K562 (cell line): ENCODE results near the gene PAN2. TPM values are rescaled to one million over a fixed set of nuclear protein-coding genes. Genes with fewer than 3 reads are reported as not detected.

Source experiments
- BHLHE40 ChIP-seq: IDR thresholded peaks from 2 replicates; pipeline ENCODE4 v1.6.1; 2011; ENCODE audit warnings: low read length, improper control_type of control experiment
- CSDE1 ChIP-seq, 2 experiments: fragments of 450-650 bp; IDR thresholded peaks; 2 replicates each; pipeline ENCODE4 v1.6.1; 2016; ENCODE audit warnings: mild to moderate bottlenecking in 1 of 2
- NUFIP1 ChIP-seq: fragments of 450-650 bp; IDR thresholded peaks from 2 replicates; pipeline ENCODE4 v1.6.1; 2018; ENCODE audit not compliant: partially characterized antibody
- RFX7 ChIP-seq: fragments of 250-450 bp; sonication (Bioruptor Pico); IDR thresholded peaks from 2 replicates; pipeline ENCODE4 v1.5.1; 2021; ENCODE audit warnings: mild to moderate bottlenecking
- SIN3B ChIP-seq: fragments of 450-650 bp; IDR thresholded peaks from 2 replicates; pipeline ENCODE4 v1.6.1; 2017; ENCODE audit warnings: low read depth, mild to moderate bottlenecking, moderate library complexity
- SIRT6 ChIP-seq: IDR thresholded peaks from one replicate; pipeline ENCODE4 v1.6.1; 2012; ENCODE audit warnings: low read depth, mild to moderate bottlenecking, control low read depth, inconsistent platforms, low read length, moderate library complexity
- SMAD1 ChIP-seq: fragments of 150-350 bp; IDR thresholded peaks from 2 replicates; pipeline ENCODE4 v1.6.1; 2014; ENCODE audit warnings: low read length, low read depth; ENCODE audit not compliant: partially characterized antibody
- SMARCA4 ChIP-seq: fragments of 450-650 bp; IDR thresholded peaks from 2 replicates; pipeline ENCODE4 v1.6.1; 2016
- ZKSCAN8 ChIP-seq: fragments of 200-800 bp; sonication (Bioruptor generic); IDR thresholded peaks from 2 replicates; pipeline ENCODE4 v1.6.1; 2016; ENCODE audit warnings: missing genetic modification characterization, missing compliant biosample characterization
- ZNF445 ChIP-seq: fragments of 250-450 bp; sonication (Bioruptor Pico); IDR thresholded peaks from 2 replicates; pipeline ENCODE4 v1.4.0; 2020; ENCODE audit warnings: low read depth, mild to moderate bottlenecking, moderate library complexity
- ZNF696 ChIP-seq: fragments of 250-450 bp; sonication (Bioruptor Pico); conservative IDR thresholded peaks from 2 replicates; pipeline ENCODE4 v1.4.0; 2020; ENCODE audit warnings: mild to moderate bottlenecking, moderate library complexity
- polyA plus RNA-seq, 8 experiments: library from polyadenylated mRNA; depleted of rRNA in 4 of 8; stranded (reverse) in 5 of 8; unstranded in 3 of 8; fragments of >200 nt; fragmentation: Nextera tagmentation in 2 of 8; fragmentation: Illumina TruSeq in 1 of 8; extraction: Ambion mirVana in 2 of 8; extraction: Trizol in 1 of 8; gene quantifications; 2 replicates each; pipeline versions ENCODE4 v1.2.1 to v1.2.3, GENCODE V29; 2011 to 2014; ENCODE audit warnings: inconsistent platforms in 1 of 8, missing spikeins in 1 of 8
- total RNA-seq, 7 experiments: library from RNA; depleted of rRNA in 6 of 7; stranded (reverse); fragments of >200 nt in 6 of 7; fragmentation: Illumina TruSeq in 2 of 7; extraction: Trizol in 2 of 7; gene quantifications; 2 replicates each; pipeline versions ENCODE4 v1.2.1 to v1.2.3, GENCODE V29; 2011 to 2021; ENCODE audit warnings: low replicate concordance in 1 of 7
- TF ChIP-seq, protein P1 (sequence below): fragments of 250-450 bp; sonication (Bioruptor Pico); IDR thresholded peaks from 2 replicates; pipeline ENCODE4 v1.8.0; 2022; ENCODE audit warnings: inconsistent platforms
- TF ChIP-seq, protein P2 (sequence below), 2 experiments: fragments of 450-650 bp in 1 of 2; sonication (generic) in 1 of 2; formaldehyde crosslinking; conservative IDR thresholded peaks; 2 replicates each; pipeline versions ENCODE4 v1.4.0 to v1.8.1; 2020 to 2022; ENCODE audit warnings: mild to moderate bottlenecking in 1 of 2, missing genetic modification reagents in 1 of 2
- TF ChIP-seq, protein P3 (sequence below): sonication (generic); formaldehyde crosslinking; IDR thresholded peaks from 2 replicates; pipeline ENCODE4 v1.8.1; 2023; ENCODE audit warnings: mild to moderate bottlenecking, missing genetic modification reagents
- TF ChIP-seq, protein P4 (sequence below), 2 experiments: fragments of 450-650 bp; IDR thresholded peaks; 2 replicates each; pipeline ENCODE4 v1.6.1; 2018; ENCODE audit warnings: mild to moderate bottlenecking in 2 of 2, low read depth in 1 of 2; ENCODE audit not compliant: partially characterized antibody in 2 of 2
- TF ChIP-seq, protein P5 (sequence below): fragments of 450-650 bp; IDR thresholded peaks from 2 replicates; pipeline ENCODE4 v1.6.1; 2016; ENCODE audit warnings: borderline replicate concordance

PAN2 gene
- total and polyA plus RNA-seq, 9 of the 15 experiments (the other 6 are each of a cell fraction or from before 2014, with no cell fraction given): 15.0 to 66.1 (median 25.9) TPM

DNA sequence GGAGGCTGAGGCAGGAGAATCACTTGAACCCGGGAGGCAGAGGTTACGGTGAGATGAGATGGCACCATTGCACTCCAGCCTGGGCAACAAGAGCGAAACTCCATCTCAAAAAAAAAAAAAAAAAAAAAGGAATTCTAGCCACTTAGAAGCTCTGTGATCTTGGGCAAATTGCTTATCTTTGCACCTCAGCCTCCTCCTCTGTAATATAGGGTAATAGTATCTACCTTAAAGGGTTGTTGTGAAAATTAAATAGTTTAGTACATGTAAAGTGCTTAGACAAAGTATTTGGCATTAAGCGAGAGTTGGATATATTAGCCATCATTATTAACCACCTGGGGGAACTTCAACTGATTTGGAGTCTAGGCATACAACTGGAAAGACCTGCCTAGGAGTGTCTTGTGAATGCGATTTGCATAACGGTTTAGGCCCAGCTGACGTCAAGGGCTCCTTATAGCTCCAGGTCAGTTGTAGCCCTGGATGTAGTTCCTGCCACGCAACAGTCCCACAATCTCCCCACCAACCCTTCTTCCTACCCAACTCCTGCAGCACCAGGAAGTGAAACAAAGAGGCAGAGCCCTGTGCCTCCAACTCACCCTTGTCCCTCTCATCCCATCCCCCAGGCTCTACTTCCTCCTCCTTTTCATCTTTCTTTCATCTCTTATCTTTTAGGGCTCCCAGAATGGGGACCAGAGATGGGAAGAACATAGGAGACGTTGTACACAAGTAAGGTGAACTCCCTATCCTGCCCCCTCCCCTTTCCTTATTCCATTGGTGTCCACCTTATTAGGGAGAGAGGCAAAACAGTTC is 2.8 kb upstream of the PAN2 start (continued):
- TF ChIP-seq, protein P1, sequence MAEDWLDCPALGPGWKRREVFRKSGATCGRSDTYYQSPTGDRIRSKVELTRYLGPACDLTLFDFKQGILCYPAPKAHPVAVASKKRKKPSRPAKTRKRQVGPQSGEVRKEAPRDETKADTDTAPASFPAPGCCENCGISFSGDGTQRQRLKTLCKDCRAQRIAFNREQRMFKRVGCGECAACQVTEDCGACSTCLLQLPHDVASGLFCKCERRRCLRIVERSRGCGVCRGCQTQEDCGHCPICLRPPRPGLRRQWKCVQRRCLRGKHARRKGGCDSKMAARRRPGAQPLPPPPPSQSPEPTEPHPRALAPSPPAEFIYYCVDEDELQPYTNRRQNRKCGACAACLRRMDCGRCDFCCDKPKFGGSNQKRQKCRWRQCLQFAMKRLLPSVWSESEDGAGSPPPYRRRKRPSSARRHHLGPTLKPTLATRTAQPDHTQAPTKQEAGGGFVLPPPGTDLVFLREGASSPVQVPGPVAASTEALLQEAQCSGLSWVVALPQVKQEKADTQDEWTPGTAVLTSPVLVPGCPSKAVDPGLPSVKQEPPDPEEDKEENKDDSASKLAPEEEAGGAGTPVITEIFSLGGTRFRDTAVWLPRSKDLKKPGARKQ (CRISPR knock-in tag): no peak
- TF ChIP-seq, protein P2, sequence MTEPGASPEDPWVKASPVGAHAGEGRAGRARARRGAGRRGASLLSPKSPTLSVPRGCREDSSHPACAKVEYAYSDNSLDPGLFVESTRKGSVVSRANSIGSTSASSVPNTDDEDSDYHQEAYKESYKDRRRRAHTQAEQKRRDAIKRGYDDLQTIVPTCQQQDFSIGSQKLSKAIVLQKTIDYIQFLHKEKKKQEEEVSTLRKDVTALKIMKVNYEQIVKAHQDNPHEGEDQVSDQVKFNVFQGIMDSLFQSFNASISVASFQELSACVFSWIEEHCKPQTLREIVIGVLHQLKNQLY (CRISPR knock-in tag; conservative IDR thresholded peaks at IDR 0.05): no peak
- no peak for TF ChIP-seq SMARCA4
- peak in 1 of 2 experiments; percentile 43; a peak in 1 of 4 replicates for TF ChIP-seq CSDE1 (IDR thresholded peaks at IDR 0.05)
- TF ChIP-seq SIRT6: no peak
- peak; percentile 87 for TF ChIP-seq SMAD1
- TF ChIP-seq, protein P3, sequence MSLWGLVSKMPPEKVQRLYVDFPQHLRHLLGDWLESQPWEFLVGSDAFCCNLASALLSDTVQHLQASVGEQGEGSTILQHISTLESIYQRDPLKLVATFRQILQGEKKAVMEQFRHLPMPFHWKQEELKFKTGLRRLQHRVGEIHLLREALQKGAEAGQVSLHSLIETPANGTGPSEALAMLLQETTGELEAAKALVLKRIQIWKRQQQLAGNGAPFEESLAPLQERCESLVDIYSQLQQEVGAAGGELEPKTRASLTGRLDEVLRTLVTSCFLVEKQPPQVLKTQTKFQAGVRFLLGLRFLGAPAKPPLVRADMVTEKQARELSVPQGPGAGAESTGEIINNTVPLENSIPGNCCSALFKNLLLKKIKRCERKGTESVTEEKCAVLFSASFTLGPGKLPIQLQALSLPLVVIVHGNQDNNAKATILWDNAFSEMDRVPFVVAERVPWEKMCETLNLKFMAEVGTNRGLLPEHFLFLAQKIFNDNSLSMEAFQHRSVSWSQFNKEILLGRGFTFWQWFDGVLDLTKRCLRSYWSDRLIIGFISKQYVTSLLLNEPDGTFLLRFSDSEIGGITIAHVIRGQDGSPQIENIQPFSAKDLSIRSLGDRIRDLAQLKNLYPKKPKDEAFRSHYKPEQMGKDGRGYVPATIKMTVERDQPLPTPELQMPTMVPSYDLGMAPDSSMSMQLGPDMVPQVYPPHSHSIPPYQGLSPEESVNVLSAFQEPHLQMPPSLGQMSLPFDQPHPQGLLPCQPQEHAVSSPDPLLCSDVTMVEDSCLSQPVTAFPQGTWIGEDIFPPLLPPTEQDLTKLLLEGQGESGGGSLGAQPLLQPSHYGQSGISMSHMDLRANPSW (CRISPR knock-in tag): no peak
- TF ChIP-seq ZKSCAN8 (CRISPR knock-in tag): peak; percentile 18
- no peak for TF ChIP-seq NUFIP1
- peak; percentile 51; the same call in 1 of the 2 replicates for TF ChIP-seq BHLHE40
- TF ChIP-seq, protein P4, sequence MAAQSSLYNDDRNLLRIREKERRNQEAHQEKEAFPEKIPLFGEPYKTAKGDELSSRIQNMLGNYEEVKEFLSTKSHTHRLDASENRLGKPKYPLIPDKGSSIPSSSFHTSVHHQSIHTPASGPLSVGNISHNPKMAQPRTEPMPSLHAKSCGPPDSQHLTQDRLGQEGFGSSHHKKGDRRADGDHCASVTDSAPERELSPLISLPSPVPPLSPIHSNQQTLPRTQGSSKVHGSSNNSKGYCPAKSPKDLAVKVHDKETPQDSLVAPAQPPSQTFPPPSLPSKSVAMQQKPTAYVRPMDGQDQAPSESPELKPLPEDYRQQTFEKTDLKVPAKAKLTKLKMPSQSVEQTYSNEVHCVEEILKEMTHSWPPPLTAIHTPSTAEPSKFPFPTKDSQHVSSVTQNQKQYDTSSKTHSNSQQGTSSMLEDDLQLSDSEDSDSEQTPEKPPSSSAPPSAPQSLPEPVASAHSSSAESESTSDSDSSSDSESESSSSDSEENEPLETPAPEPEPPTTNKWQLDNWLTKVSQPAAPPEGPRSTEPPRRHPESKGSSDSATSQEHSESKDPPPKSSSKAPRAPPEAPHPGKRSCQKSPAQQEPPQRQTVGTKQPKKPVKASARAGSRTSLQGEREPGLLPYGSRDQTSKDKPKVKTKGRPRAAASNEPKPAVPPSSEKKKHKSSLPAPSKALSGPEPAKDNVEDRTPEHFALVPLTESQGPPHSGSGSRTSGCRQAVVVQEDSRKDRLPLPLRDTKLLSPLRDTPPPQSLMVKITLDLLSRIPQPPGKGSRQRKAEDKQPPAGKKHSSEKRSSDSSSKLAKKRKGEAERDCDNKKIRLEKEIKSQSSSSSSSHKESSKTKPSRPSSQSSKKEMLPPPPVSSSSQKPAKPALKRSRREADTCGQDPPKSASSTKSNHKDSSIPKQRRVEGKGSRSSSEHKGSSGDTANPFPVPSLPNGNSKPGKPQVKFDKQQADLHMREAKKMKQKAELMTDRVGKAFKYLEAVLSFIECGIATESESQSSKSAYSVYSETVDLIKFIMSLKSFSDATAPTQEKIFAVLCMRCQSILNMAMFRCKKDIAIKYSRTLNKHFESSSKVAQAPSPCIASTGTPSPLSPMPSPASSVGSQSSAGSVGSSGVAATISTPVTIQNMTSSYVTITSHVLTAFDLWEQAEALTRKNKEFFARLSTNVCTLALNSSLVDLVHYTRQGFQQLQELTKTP (IDR thresholded peaks at IDR 0.05; ENCODE audit: low read depth in 1 of 2, partially characterized antibody in 2 of 2): peak; percentile 44 to 86
- TF ChIP-seq SIN3B: no peak
- TF ChIP-seq, protein P5, sequence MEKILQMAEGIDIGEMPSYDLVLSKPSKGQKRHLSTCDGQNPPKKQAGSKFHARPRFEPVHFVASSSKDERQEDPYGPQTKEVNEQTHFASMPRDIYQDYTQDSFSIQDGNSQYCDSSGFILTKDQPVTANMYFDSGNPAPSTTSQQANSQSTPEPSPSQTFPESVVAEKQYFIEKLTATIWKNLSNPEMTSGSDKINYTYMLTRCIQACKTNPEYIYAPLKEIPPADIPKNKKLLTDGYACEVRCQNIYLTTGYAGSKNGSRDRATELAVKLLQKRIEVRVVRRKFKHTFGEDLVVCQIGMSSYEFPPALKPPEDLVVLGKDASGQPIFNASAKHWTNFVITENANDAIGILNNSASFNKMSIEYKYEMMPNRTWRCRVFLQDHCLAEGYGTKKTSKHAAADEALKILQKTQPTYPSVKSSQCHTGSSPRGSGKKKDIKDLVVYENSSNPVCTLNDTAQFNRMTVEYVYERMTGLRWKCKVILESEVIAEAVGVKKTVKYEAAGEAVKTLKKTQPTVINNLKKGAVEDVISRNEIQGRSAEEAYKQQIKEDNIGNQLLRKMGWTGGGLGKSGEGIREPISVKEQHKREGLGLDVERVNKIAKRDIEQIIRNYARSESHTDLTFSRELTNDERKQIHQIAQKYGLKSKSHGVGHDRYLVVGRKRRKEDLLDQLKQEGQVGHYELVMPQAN: peak; percentile 64; the same call in 1 of the 2 replicates
- no peak for TF ChIP-seq ZNF445 (CRISPR knock-in tag)
- TF ChIP-seq RFX7 (CRISPR knock-in tag): no peak
- no peak for TF ChIP-seq ZNF696 (CRISPR knock-in tag)
